Activated gamma-delta T cell treated with Interleukin-2 at 50 U/mL for 16 hours (primary cell): ENCODE data around the gene NMU.
A peak's percentile ranks its signal among the peaks of the same experiment; 100 is the strongest.
"Not testable (repeated sequence)": the region's sequence is repeated elsewhere in the genome, so short reads cannot be mapped to it uniquely, and the experiment has no call there.

ENCODE experiments used
- DNase-seq: peaks from one replicate; pipeline ENCODE4 v3.0.0-alpha.2; 2020

The NMU gene

DNA sequence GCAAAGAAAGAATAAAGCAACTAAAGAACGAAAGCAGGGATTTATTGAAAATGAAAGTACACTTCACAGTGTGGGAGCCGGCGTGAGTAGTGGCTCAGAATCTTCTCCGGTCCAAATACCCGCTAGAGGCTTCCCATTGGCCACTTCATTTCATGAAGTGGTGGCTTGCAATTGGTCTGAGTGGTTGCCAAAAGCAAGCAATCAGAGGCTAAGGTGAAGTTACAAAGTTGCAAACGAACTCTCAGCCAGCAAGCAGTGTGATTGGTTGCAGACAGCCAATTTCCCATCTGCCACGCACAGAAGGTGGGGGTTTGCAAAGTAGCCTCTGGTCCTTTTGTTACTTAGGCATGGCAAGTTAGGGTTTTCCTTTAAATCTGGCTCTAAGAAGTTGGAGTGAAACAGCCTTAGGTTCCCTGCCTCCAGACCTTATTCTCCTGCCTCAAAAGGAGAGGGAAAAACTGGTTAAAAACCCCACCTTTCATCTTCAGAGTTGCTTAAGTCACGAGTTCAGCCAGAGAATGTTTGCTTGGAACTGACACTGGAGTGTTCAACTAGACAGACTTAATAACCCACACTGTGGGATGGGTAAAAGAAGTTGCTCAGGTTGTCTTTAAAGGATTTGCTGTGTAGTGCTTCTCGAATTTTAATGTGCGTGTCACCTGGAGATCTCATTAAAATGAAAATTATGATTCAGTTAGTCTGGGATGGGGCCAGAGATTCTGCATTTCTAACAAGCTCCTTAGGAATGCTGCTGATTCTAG, 82.5 kb downstream of the NMU start:
- no peak for DNase-seq

DNA sequence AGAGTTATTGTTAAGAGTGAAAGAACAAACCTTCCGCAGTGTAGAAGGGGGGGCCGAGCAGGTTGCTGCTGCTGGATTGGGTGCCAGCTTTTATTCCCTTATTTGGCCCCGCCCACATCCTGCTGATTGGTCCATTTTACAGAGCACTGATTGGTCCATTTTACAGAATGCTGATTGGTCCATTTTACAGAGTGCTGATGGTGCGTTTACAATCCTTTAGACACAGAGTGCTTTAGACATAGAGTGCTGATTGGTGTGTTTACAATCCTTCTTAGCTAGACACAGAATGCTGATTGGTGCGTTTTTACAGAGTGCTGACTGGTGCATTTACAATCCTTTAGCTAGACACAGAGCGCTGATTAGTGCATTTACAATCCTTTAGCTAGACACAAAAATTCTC, 84.1 kb downstream of the NMU start:
- DNase-seq: not testable (repeated sequence)

DNA sequence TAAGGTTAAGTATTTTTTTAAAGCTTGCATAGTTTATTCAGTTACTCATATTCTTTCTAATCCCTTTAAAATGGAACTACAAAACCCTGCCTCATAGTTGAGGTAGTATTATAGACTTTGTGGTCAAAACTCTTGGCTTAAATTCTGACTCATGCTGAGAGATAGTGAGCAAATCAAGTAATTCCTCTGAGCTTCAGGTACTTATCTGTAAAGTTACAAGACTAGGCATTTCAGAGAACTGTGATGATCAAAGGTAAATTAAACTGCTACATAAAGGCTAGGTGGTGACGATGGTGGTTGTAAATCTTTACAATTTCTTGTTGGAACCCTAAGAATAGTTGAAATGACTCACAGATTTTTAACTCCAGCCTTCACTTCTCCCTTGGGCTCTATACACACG, 86.2 kb downstream of the NMU start:
- no peak for DNase-seq

DNA sequence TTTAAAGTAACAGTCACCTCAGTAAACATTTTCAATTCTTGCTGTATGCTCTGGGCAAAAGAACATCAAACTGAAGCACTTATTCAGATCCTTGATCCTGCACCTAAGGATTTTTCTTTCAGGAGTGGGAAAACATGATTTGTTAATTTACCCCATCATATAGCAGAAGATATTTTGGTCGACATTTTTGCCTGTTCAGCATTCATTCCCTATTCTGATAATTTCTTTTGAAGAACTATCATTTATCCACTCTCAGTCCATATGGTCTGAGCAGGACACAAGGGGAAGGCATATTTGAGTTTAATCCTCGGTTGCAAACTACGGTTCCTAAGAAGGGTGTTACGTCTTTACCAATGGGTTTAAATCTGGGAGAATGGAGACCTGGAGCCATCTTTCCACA, 88.2 kb downstream of the NMU start:
- DNase-seq: no peak

DNA sequence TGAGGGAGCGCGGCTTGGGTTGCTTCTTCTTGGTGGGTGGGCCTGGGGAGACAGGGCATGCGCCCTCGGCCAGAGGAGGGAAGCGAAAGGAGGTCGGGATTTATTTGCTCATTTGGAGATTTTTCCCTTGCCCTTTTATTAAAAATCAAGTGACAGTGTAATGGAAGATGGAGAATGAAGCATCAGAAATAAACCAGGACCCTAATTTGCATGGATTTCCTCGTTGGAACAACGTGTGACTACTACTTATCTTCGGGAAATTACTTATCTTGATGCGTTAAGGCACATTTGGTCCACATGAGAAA, 88.7 kb downstream of the NMU start:
- DNase-seq: no peak

DNA sequence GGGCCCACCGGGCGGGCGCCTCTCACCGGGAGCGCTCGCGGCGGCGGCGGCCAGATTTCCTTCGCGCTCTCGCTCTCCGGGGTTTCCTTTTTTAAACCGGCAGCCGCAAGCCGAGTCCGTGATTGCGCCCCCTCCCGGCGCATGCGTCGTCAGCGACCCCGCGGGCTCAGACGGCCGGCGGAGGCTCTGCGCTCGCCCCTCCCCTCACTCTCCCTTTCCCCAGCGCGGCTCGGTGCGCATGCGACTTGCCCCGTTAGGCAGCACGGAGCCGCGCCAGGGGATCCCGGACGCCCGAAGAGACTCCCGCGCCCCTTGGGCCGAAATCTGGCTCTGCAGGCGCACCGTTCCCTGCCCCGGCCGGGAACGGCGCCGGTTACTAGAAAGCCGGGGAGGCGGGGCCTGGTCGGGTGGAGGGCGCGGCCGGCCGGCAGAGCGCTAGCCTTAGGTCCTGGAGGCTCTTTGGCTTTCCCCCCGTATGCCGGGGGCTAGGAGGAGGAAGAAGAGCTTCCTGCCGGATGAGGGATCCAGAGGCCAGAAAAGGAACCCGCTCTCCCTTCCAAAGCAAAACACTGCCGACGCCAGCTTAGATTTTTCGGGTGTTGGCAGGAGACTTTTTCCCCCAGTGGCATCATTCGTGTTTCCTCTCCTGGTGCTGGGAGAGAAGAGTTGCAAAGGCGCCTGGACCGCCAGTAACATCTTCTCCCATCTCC, 89.2 kb downstream of the NMU start, which contains the start of gene CLOCK:
TSS of gene CLOCK (minus strand) at position 154 of the 710 bp plus-strand sequence. CDS start 64,124 bp downstream, outside the sequence.
- DNase-seq: peak; percentile 79

DNA sequence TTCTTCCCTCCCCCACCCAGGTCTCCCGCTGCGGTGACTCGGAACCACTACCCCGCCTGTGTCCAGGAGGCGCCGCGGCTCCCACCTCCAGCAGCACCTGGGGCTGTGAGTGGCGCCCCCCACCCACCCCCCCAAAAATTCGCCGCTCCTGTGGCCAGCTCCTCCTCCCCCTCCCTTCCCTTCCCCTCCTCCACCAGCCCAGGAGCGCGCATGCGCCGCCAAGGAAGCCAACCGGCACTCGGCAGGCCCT, 89.7 kb downstream of the NMU start:
- no peak for DNase-seq

DNA sequence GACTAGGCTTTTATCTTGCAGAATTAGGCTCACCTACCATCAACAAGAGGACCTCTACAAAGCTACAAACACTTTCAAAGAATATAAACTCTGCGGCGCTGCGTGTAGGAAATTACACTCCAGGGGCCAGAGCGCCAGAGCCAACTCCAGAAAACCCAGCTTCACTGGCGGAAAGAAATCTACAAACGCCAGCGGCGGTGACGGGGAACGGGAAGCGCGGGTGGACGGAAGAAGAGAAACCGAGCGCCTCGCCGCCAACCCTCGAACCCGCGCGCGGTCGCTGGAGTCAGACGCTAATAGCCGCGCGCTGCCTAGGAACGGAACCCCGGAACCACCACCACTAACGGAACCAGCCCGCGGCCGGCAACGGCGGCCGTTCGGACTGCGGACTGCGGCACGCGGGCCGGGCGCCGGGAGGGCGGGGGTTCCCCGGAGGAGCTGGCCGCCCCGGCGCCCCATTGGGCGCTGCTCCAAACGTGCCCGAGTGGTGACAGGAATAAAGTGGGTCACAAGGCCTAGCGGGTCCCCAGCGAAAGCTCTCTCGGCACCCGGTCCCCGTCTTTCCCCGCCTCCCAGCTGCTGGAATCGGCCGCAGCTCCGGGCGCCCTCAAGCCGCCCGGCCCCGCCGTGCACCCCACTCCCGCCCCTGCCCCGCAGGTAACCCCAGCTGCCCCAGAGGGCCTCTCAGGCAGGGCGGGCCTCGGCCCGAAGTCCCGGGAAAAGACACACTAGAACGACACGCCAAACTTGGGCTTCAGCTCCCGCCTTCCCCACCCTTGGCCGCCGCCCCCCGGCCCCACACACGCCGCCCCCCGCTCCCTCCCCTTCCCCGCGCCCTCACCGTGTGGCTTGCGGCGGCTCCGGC, 90.2 kb downstream of the NMU start:
- DNase-seq: peak; percentile 60
